WTC11 (cell line): ENCODE data around the gene PRSS53. TPM values are rescaled to one million over a fixed set of nuclear protein-coding genes. Genes with fewer than 3 reads are reported as not detected.

Experiments used
- ATAC-seq: fragments of 200-7000 bp; cut with Tn5 transposase; 2 replicates; pipeline ENCODE4 v1.10.0; 2021; ENCODE audit warnings: mild to moderate bottlenecking, moderate library complexity
- CTCF ChIA-PET: fragments of 300-600 bp; sonication (Branson Sonifier 250); formaldehyde crosslinking; loops from one replicate; lab custom pipeline; 2021; ENCODE audit warnings: antibody characterized with exemption; lab: Charles Lee
- POLR2A ChIA-PET: fragments of 350-600 bp; sonication (Branson Sonifier 250); formaldehyde crosslinking; loops from one replicate; lab custom pipeline; 2021; ENCODE audit warnings: antibody characterized with exemption; lab: Charles Lee
- DNase-seq: peaks from one replicate; pipeline ENCODE4 v3.0.0; 2021; ENCODE audit warnings: low spot score
- H3K27ac Mint-ChIP-seq: 2 replicates; pipeline ENCODE4 v1.8.0; 2021; ENCODE audit warnings: mixed read lengths
- H3K27me3 Mint-ChIP-seq: 2 replicates; pipeline ENCODE4 v1.8.0; 2021; ENCODE audit warnings: low read depth, mild to moderate bottlenecking, moderate library complexity, mixed read lengths
- H3K36me3 Mint-ChIP-seq: 2 replicates; pipeline ENCODE4 v1.8.0; 2021; ENCODE audit warnings: mixed read lengths
- H3K4me1 Mint-ChIP-seq: 2 replicates; pipeline ENCODE4 v1.8.0; 2022; ENCODE audit warnings: mixed read lengths
- H3K4me3 Mint-ChIP-seq: 2 replicates; pipeline ENCODE4 v1.8.0; 2021; ENCODE audit warnings: mild to moderate bottlenecking, moderate library complexity, mixed read lengths
- H3K9me3 Mint-ChIP-seq: 2 replicates; pipeline ENCODE4 v1.8.0; 2021; ENCODE audit warnings: mixed read lengths
- ARID4B ChIP-seq: sonication (generic); formaldehyde crosslinking; IDR thresholded peaks from 2 replicates; pipeline ENCODE4 v1.8.0; 2023; ENCODE audit warnings: missing genetic modification reagents, mild to moderate bottlenecking, borderline replicate concordance
- CBFB ChIP-seq: sonication (generic); formaldehyde crosslinking; IDR thresholded peaks from 2 replicates; pipeline ENCODE4 v1.8.1; 2022; ENCODE audit warnings: mild to moderate bottlenecking, low read depth, missing genetic modification reagents
- CTCF ChIP-seq: fragments of 200-600 bp; IDR thresholded peaks from 2 replicates; pipeline ENCODE4 v1.8.0; 2022; ENCODE audit warnings: antibody characterized with exemption
- E2F1 ChIP-seq: sonication (generic); formaldehyde crosslinking; IDR thresholded peaks from 2 replicates; pipeline ENCODE4 v1.8.0; 2022; ENCODE audit warnings: mild to moderate bottlenecking, missing genetic modification reagents
- E2F4 ChIP-seq: sonication (generic); formaldehyde crosslinking; IDR thresholded peaks from 2 replicates; pipeline ENCODE4 v1.8.1; 2022; ENCODE audit warnings: low read depth, mild to moderate bottlenecking, moderate library complexity, missing genetic modification reagents, borderline replicate concordance
- EMX1 ChIP-seq: fragments of 250-450 bp; sonication (Bioruptor Pico); IDR thresholded peaks from 2 replicates; pipeline ENCODE4 v1.8.0; 2021; ENCODE audit warnings: mild to moderate bottlenecking
- JAZF1 ChIP-seq: fragments of 250-450 bp; sonication (Bioruptor Pico); IDR thresholded peaks from 2 replicates; pipeline ENCODE4 v1.9.0; 2021; ENCODE audit warnings: moderate library complexity, mild to moderate bottlenecking, inconsistent platforms
- JUN ChIP-seq: sonication (generic); formaldehyde crosslinking; IDR thresholded peaks from 2 replicates; pipeline ENCODE4 v1.8.0; 2023; ENCODE audit warnings: mild to moderate bottlenecking, missing genetic modification reagents
- MYBL2 ChIP-seq: sonication (generic); formaldehyde crosslinking; IDR thresholded peaks from 2 replicates; pipeline ENCODE4 v1.8.1; 2023; ENCODE audit warnings: mild to moderate bottlenecking, moderate library complexity, missing genetic modification reagents
- NR1H2 ChIP-seq: sonication (generic); formaldehyde crosslinking; IDR thresholded peaks from 2 replicates; pipeline ENCODE4 v1.9.0; 2021; ENCODE audit warnings: mild to moderate bottlenecking, moderate library complexity, missing genetic modification reagents
- PREB ChIP-seq: sonication (generic); formaldehyde crosslinking; IDR thresholded peaks from 2 replicates; pipeline ENCODE4 v1.8.1; 2022; ENCODE audit warnings: mild to moderate bottlenecking, missing genetic modification reagents, moderate library complexity, borderline replicate concordance
- TCF7 ChIP-seq: sonication (generic); formaldehyde crosslinking; IDR thresholded peaks from 2 replicates; pipeline ENCODE4 v1.8.0; 2022; ENCODE audit warnings: mild to moderate bottlenecking, low read depth, missing genetic modification reagents, moderate library complexity
- ZNF219 ChIP-seq: sonication (generic); formaldehyde crosslinking; IDR thresholded peaks from 2 replicates; pipeline ENCODE4 v1.8.0; 2023; ENCODE audit warnings: missing genetic modification reagents, mild to moderate bottlenecking, borderline replicate concordance
- ZNF396 ChIP-seq: fragments of 250-450 bp; sonication (Bioruptor Pico); IDR thresholded peaks from 2 replicates; pipeline ENCODE4 v1.8.0; 2021; ENCODE audit warnings: mild to moderate bottlenecking, moderate library complexity, borderline replicate concordance
- ZNF416 ChIP-seq: fragments of 250-450 bp; sonication (Bioruptor Pico); IDR thresholded peaks from 2 replicates; pipeline ENCODE4 v1.9.0; 2021; ENCODE audit warnings: mild to moderate bottlenecking, inconsistent platforms
- total RNA-seq: library from RNA; stranded (reverse); gene quantifications from 3 replicates; pipeline ENCODE4 v1.2.3, GENCODE V29; 2021

PRSS53 gene
- total RNA-seq, 1 experiment from 2014 or later = 4.9 TPM

GRCh38 chr16:31087971-31088370 is 772 bp downstream of the PRSS53 start (continued):
- TF ChIP-seq ARID4B (CRISPR knock-in tag) (no peak), E2F1 (CRISPR knock-in tag) (no peak), JUN (CRISPR knock-in tag) (no peak), CTCF (no peak)

GRCh38 chr16:31087481-31087880 is 1.3 kb downstream of the PRSS53 start:
- Mint-ChIP-seq H3K27me3 (no peaks in the 10 kb centered on the region), H3K9me3 (no peaks in the 10 kb centered on the region), H3K4me3 (no peak overlapping the region), H3K27ac (no peak overlapping the region), H3K36me3 (peaks cover 12% of the 10 kb centered on the region), H3K4me1 (no peaks in the 10 kb centered on the region)
- TF ChIP-seq TCF7 (CRISPR knock-in tag) = no peak
- TF ChIP-seq MYBL2 = no peak
- TF ChIP-seq ZNF396 (CRISPR knock-in tag) = no peak
- no peak for TF ChIP-seq ZNF219
- POLR2A ChIA-PET = no interaction called here
- CTCF ChIA-PET = no interaction called here
- ATAC-seq = no peak
- DNase-seq = no peak

GRCh38 chr16:31086629-31086906 is 2.2 kb downstream of the PRSS53 start:
- Mint-ChIP-seq H3K4me3 (no peak overlapping the region), H3K27me3 (no peaks in the 10 kb centered on the region), H3K27ac (no peak overlapping the region), H3K36me3 (peaks cover 15% of the 10 kb centered on the region), H3K9me3 (no peaks in the 10 kb centered on the region), H3K4me1 (no peaks in the 10 kb centered on the region)
- TF ChIP-seq EMX1 (no peak), CBFB (no peak), JAZF1 (CRISPR knock-in tag) (no peak), ZNF416 (CRISPR knock-in tag) (no peak), TCF7 (CRISPR knock-in tag) (no peak), NR1H2 (no peak), E2F4 (CRISPR knock-in tag) (no peak), PREB (CRISPR knock-in tag) (no peak)
- no peak for ATAC-seq
- ChIA-PET POLR2A (no interaction called here), CTCF (interaction anchor here (1.3 kb wide), 2 partner anchors 56 to 133 kb away, joined by 3 to 8 read pairs; no protein-coding TSS in a partner anchor)
- no peak for DNase-seq
